Measurements from ENCODE around the gene HPN.

GRCh38 chr19:35060160-35060855 lies 18.8 kb downstream of the HPN start:
- no peak for TF ChIP-seq CTCF (conservative IDR thresholded peaks at IDR 0.05; ENCODE audit: low read length)
- TF ChIP-seq EZH2phosphoT487 (IDR thresholded peaks at IDR 0.05; ENCODE audit: borderline replicate concordance): no peak

Data from Loucy (cell line).